ENCODE data around the gene CPEB4.

- no peak for TF ChIP-seq CTCF (IDR thresholded peaks at IDR 0.05 in 4 of 5, conservative IDR thresholded peaks at IDR 0.05 in 1 of 5)
- TF ChIP-seq POLR2A (IDR thresholded peaks at IDR 0.05) = no peak
Observed at GRCh38 chr5:173855162-173855994, 32.8 kb upstream of the CPEB4 start.
